ENCODE results near the gene PTPRN. TPM values are rescaled to one million over a fixed set of nuclear protein-coding genes. Genes with fewer than 3 reads are reported as not detected.

PTPRN gene
- total RNA-seq, 1 experiment from 2014 or later = not detected

DNA sequence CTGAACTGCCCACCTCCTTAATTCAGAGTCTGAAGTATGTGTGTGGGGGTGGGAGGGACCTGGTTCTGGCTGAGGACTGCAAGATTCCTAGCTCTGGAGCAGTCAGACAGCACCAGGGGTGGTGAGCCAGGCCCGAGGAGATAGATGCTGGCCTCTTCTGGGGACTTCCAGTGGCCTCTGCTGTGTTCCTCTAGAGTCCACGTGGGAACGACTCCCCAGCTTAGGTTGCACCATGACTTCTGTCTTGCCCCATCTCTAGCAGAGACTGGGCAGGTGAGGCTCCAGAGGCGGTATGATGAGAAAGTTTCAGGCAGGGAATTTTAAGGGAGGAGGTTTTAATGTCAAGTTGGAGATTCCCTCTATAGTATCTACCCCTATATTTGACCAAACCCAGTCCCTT, 45.4 kb upstream of the PTPRN start:
- ATAC-seq (no peak), DNase-seq (ENCODE audit: low read depth, low spot score) (no peak)
- Histone ChIP-seq H3K27me3 (ENCODE audit: insufficient read depth, low read length) (peaks cover 3% of the 10 kb centered on the region; the same call in 1 of the 2 replicates), H3K36me3 (ENCODE audit: control insufficient read depth in 1 of 2, insufficient read depth in 2 of 2, low read length in 2 of 2) (no peaks in the 10 kb centered on the region), H3K4me3 (replicated peaks in 1 of 2; ENCODE audit: low read depth in 1 of 2, low read length in 2 of 2) (no peak overlapping the region), H3K9me3 (ENCODE audit: control insufficient read depth in 1 of 2, insufficient read depth in 1 of 2, low read depth in 1 of 2, low read length in 2 of 2) (no peaks in the 10 kb centered on the region), H4K20me1 (ENCODE audit: insufficient read depth) (no peaks in the 10 kb centered on the region), H3K27ac (ENCODE audit: low read depth, low read length) (no peak overlapping the region), H3K4me2 (ENCODE audit: low read length) (no peak overlapping the region), H3K9me2 (ENCODE audit: insufficient read depth) (no peaks in the 10 kb centered on the region), H3K4me1 (ENCODE audit: control insufficient read depth in 1 of 2, insufficient read depth in 2 of 2, low read length in 2 of 2) (no peaks in the 10 kb centered on the region), H3K79me2 (ENCODE audit: insufficient read depth, low read length) (no peaks in the 10 kb centered on the region), H2AFZ (ENCODE audit: low read depth, low read length, poor library complexity, severe bottlenecking) (no peak overlapping the region), H3K9ac (ENCODE audit: low read length) (no peak overlapping the region)
- ChIA-PET POLR2A (no interaction called here), RAD21 (ENCODE audit: low non-redundant PET in 1 of 2, low total read pairs in 2 of 2, uncharacterized antibody in 2 of 2, unreplicated experiment in 2 of 2) (no interaction called here), CTCF (no interaction called here)
- no TSS peak for BruUV-seq (replicated peaks)
- TF ChIP-seq SRF (IDR thresholded peaks at IDR 0.05; ENCODE audit: low read depth) (no peak), SP1 (IDR thresholded peaks at IDR 0.05; ENCODE audit: low read depth) (no peak), EGR1 (IDR thresholded peaks at IDR 0.05; ENCODE audit: low read depth) (no peak), EZH2phosphoT487 (IDR thresholded peaks at IDR 0.05; ENCODE audit: borderline replicate concordance) (no peak), ZFX (IDR thresholded peaks at IDR 0.05) (no peak), TCF7L2 (IDR thresholded peaks at IDR 0.05; ENCODE audit: borderline replicate concordance, extremely low read depth, insufficient read depth, insufficient read length) (no peak), FOSL1 (IDR thresholded peaks at IDR 0.05; ENCODE audit: low read depth) (no peak), CEBPB (IDR thresholded peaks at IDR 0.05; ENCODE audit: low read depth) (no peak), JUND (IDR thresholded peaks at IDR 0.05) (no peak)
- TF ChIP-seq, protein P1, sequence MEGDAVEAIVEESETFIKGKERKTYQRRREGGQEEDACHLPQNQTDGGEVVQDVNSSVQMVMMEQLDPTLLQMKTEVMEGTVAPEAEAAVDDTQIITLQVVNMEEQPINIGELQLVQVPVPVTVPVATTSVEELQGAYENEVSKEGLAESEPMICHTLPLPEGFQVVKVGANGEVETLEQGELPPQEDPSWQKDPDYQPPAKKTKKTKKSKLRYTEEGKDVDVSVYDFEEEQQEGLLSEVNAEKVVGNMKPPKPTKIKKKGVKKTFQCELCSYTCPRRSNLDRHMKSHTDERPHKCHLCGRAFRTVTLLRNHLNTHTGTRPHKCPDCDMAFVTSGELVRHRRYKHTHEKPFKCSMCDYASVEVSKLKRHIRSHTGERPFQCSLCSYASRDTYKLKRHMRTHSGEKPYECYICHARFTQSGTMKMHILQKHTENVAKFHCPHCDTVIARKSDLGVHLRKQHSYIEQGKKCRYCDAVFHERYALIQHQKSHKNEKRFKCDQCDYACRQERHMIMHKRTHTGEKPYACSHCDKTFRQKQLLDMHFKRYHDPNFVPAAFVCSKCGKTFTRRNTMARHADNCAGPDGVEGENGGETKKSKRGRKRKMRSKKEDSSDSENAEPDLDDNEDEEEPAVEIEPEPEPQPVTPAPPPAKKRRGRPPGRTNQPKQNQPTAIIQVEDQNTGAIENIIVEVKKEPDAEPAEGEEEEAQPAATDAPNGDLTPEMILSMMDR (IDR thresholded peaks at IDR 0.05 in 2 of 3, conservative IDR thresholded peaks at IDR 0.05 in 1 of 3; ENCODE audit: borderline replicate concordance in 1 of 3, insufficient read depth in 1 of 3, low read depth in 2 of 3, low read length in 2 of 3) = no peak
- TF ChIP-seq, protein P2, sequence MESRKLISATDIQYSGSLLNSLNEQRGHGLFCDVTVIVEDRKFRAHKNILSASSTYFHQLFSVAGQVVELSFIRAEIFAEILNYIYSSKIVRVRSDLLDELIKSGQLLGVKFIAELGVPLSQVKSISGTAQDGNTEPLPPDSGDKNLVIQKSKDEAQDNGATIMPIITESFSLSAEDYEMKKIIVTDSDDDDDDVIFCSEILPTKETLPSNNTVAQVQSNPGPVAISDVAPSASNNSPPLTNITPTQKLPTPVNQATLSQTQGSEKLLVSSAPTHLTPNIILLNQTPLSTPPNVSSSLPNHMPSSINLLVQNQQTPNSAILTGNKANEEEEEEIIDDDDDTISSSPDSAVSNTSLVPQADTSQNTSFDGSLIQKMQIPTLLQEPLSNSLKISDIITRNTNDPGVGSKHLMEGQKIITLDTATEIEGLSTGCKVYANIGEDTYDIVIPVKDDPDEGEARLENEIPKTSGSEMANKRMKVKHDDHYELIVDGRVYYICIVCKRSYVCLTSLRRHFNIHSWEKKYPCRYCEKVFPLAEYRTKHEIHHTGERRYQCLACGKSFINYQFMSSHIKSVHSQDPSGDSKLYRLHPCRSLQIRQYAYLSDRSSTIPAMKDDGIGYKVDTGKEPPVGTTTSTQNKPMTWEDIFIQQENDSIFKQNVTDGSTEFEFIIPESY (IDR thresholded peaks at IDR 0.05; ENCODE audit: extremely low read depth, insufficient replicate concordance, low read length) = no peak
- TF ChIP-seq, protein P3, sequence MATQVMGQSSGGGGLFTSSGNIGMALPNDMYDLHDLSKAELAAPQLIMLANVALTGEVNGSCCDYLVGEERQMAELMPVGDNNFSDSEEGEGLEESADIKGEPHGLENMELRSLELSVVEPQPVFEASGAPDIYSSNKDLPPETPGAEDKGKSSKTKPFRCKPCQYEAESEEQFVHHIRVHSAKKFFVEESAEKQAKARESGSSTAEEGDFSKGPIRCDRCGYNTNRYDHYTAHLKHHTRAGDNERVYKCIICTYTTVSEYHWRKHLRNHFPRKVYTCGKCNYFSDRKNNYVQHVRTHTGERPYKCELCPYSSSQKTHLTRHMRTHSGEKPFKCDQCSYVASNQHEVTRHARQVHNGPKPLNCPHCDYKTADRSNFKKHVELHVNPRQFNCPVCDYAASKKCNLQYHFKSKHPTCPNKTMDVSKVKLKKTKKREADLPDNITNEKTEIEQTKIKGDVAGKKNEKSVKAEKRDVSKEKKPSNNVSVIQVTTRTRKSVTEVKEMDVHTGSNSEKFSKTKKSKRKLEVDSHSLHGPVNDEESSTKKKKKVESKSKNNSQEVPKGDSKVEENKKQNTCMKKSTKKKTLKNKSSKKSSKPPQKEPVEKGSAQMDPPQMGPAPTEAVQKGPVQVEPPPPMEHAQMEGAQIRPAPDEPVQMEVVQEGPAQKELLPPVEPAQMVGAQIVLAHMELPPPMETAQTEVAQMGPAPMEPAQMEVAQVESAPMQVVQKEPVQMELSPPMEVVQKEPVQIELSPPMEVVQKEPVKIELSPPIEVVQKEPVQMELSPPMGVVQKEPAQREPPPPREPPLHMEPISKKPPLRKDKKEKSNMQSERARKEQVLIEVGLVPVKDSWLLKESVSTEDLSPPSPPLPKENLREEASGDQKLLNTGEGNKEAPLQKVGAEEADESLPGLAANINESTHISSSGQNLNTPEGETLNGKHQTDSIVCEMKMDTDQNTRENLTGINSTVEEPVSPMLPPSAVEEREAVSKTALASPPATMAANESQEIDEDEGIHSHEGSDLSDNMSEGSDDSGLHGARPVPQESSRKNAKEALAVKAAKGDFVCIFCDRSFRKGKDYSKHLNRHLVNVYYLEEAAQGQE (IDR thresholded peaks at IDR 0.05; ENCODE audit: low read depth) = no peak
- intact Hi-C loops (cut with micrococcal nuclease) = no loop called here

Measured in HCT116 (cell line).